ENCODE data around the gene CCR1.

GRCh38 chr3:46186471-46187340, 21.4 kb downstream of the CCR1 start:
- TF ChIP-seq, protein P1, sequence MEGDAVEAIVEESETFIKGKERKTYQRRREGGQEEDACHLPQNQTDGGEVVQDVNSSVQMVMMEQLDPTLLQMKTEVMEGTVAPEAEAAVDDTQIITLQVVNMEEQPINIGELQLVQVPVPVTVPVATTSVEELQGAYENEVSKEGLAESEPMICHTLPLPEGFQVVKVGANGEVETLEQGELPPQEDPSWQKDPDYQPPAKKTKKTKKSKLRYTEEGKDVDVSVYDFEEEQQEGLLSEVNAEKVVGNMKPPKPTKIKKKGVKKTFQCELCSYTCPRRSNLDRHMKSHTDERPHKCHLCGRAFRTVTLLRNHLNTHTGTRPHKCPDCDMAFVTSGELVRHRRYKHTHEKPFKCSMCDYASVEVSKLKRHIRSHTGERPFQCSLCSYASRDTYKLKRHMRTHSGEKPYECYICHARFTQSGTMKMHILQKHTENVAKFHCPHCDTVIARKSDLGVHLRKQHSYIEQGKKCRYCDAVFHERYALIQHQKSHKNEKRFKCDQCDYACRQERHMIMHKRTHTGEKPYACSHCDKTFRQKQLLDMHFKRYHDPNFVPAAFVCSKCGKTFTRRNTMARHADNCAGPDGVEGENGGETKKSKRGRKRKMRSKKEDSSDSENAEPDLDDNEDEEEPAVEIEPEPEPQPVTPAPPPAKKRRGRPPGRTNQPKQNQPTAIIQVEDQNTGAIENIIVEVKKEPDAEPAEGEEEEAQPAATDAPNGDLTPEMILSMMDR (IDR thresholded peaks at IDR 0.05; ENCODE audit: insufficient read depth, low read depth, low read length), result no peak
- no peak for TF ChIP-seq EZH2 (IDR thresholded peaks at IDR 0.05; ENCODE audit: insufficient read depth, low read length)

All from astrocyte (in vitro differentiated cells and primary cell).